Ovary (tissue), 9 donors: ENCODE measurements around the gene VCL. TPM values are rescaled to one million over a fixed set of nuclear protein-coding genes. Genes with fewer than 3 reads are reported as not detected.

Experiments
- DNase-seq, 5 donors: peaks; one replicate each; pipeline ENCODE4 v3.0.0-alpha.2; 2019 to 2020
- H3K27ac ChIP-seq, 2 donors: fragments of 200-600 bp; one replicate each; pipeline versions ENCODE4 v1.5.1 to v1.8.0; 2019 to 2022
- H3K27me3 ChIP-seq: fragments of 200-600 bp; one replicate; pipeline ENCODE4 v1.8.0; 2022
- H3K36me3 ChIP-seq: fragments of 200-600 bp; sonication (generic); one replicate; pipeline ENCODE4 v1.5.1; 2019
- H3K4me1 ChIP-seq: one replicate; pipeline ENCODE4 v1.8.1; 2013; ENCODE audit warnings: mild to moderate bottlenecking, moderate library complexity; ENCODE audit not compliant: insufficient read depth
- H3K4me3 ChIP-seq: fragments of 200-600 bp; sonication (generic); one replicate; pipeline ENCODE4 v1.5.1; 2017
- H3K9me3 ChIP-seq, 2 donors: fragments of 200-600 bp in 1 of 2; sonication (generic) in 1 of 2; one replicate each; pipeline versions ENCODE4 v1.5.1 to v1.8.1; 2013 to 2019; ENCODE audit warnings: mild to moderate bottlenecking in 1 of 2, moderate library complexity in 1 of 2
- CTCF ChIP-seq, 3 donors: fragments of 450-650 bp in 2 of 3; fragments of 200-600 bp in 1 of 3; IDR thresholded peaks; one replicate each; pipeline versions ENCODE4 v1.5.1 to v1.8.0; 2016 to 2022; ENCODE audit warnings: antibody characterized with exemption in 3 of 3, mild to moderate bottlenecking in 1 of 3
- EP300 ChIP-seq: sonication (generic); formaldehyde crosslinking; IDR thresholded peaks from one replicate; pipeline ENCODE4 v1.6.1; 2017; ENCODE audit warnings: antibody characterized with exemption
- POLR2A ChIP-seq: fragments of 450-650 bp; IDR thresholded peaks from one replicate; pipeline ENCODE4 v1.6.1; 2017; ENCODE audit warnings: antibody characterized with exemption, mild to moderate bottlenecking, moderate library complexity
- WGBS, 3 donors: extraction: QIAGEN DNeasy Blood & Tissue Kit in 1 of 3; methylation state at CpG; one replicate each; pipeline versions ENCODE4 v1.1.5 to v1.1.7; 2013 to 2017; 5-methylcytosine and 5-hydroxymethylcytosine counted together
- intact Hi-C, 4 donors: fragments of 100-400 bp; cut with DNase I; formaldehyde crosslinking; loops; one replicate each; pipeline versions ENCODE4 v1.11.0 to v1.15.1; 2022 to 2023
- polyA plus RNA-seq, 2 donors: library from polyadenylated mRNA; stranded (reverse); fragments of 200-250 nt in 1 of 2; fragments of 350-450 nt in 1 of 2; fragmentation: Illumina TruSeq in 1 of 2; extraction: RNeasy Lipid Tissue Mini Kit (QIAGEN cat#74804) in 1 of 2; gene quantifications; one replicate each; pipeline ENCODE4 v1.2.3, GENCODE V29; 2013 to 2014
- total RNA-seq, 7 donors: library from RNA; depleted of rRNA in 2 of 7; stranded (reverse); fragments of >200 nt in 2 of 7; fragmentation: NEBNext Ultra II Directional in 3 of 7; extraction: Animal tissue kit (Norgen Biotek cat#: 25700) in 3 of 7; gene quantifications; one replicate each; pipeline versions ENCODE4 v1.1.0 to v1.2.4, GENCODE V29; 2016 to 2023
- donor health status: DM: no; HTN: no; CAD: no; lungs with moderate emphysema.
- donor health status: DM: no; HTN: no; CAD: no.
- donor health status: Bipolar disorder and iron deficiency.
- donor health status: DM: yes; HTN: yes; CAD: no.
- donor health status: DM: no; HTN: no; CAD: no.
- donor health status: DM: yes; HTN: yes; CAD: no.

The VCL gene
- total and polyA plus RNA-seq, 9 donors: 43.3 to 189 (median 114) TPM

- Histone ChIP-seq H3K27ac (no peak overlapping the region), H3K4me3 (no peak overlapping the region), H3K9me3 (no peaks in the 10 kb centered on the region), H3K27me3 (no peaks in the 10 kb centered on the region), H3K4me1 (no peaks in the 10 kb centered on the region), H3K36me3 (no peaks in the 10 kb centered on the region)
- TF ChIP-seq POLR2A (no peak), EP300 (no peak), CTCF (IDR thresholded peaks at IDR 0.05) (no peak)
- no peak for DNase-seq
- 58 to 70% (median 67%) methylated on average over 6 of the region's 6 CpGs for WGBS, 3 donors
- intact Hi-C loops: no loop called here
These were observed 4.8 kb upstream of the VCL start for GRCh38 chr10:73992899-73993788.

GRCh38 chr10:73995035-73995358, 2.9 kb upstream of the VCL start:
- Histone ChIP-seq H3K4me3 (no peak overlapping the region), H3K36me3 (no peaks in the 10 kb centered on the region), H3K27me3 (no peaks in the 10 kb centered on the region), H3K27ac (no peak overlapping the region), H3K9me3 (no peaks in the 10 kb centered on the region), H3K4me1 (no peaks in the 10 kb centered on the region)
- TF ChIP-seq CTCF (IDR thresholded peaks at IDR 0.05) (no peak), POLR2A (no peak), EP300 (no peak)
- 77 to 89% (median 80%) methylated on average over 2 of the region's 2 CpGs for WGBS, 3 donors
- intact Hi-C loops: no loop called here
- no peak for DNase-seq

- 0 to 1% (median 0%) methylated on average over 11 of the region's 11 CpGs for WGBS, 3 donors
- Histone ChIP-seq H3K27me3 (no peaks in the 10 kb centered on the region), H3K4me1 (peaks cover 1% of the 10 kb centered on the region), H3K36me3 (no peaks in the 10 kb centered on the region), H3K27ac (peak overlapping the region in 1 of 2 donors; percentile 10), H3K4me3 (peak overlapping the region; percentile 98), H3K9me3 (no peaks in the 10 kb centered on the region)
- TF ChIP-seq POLR2A (no peak), EP300 (no peak), CTCF (IDR thresholded peaks at IDR 0.05) (no peak)
- no peak for DNase-seq
- intact Hi-C loops: no loop called here
These were observed 492 bp upstream of the VCL start for GRCh38 chr10:73997461-73997786.

- intact Hi-C loops: no loop called here
- peaks cover 6% of the 10 kb centered on the region for H3K4me1 ChIP-seq
- H3K36me3 ChIP-seq: no peaks in the 10 kb centered on the region
- 0 to 1% (median 0%) methylated on average over 21 of the region's 21 CpGs for WGBS, 3 donors
- H3K27ac ChIP-seq: peak overlapping the region in 1 of 2 donors; percentile 68
- no peak for TF ChIP-seq CTCF (IDR thresholded peaks at IDR 0.05)
- TF ChIP-seq EP300: no peak
- no peak for TF ChIP-seq POLR2A
- H3K4me3 ChIP-seq: peak overlapping the region; percentile 98
- DNase-seq: peak; percentile 22 to 56 (median 49)
- H3K27me3 ChIP-seq: no peaks in the 10 kb centered on the region
- no peaks in the 10 kb centered on the region for H3K9me3 ChIP-seq
These were observed 660 bp downstream of the VCL start for GRCh38 chr10:73998623-73998928.
